ENCODE measurements around the gene PTGIS. TPM values are rescaled to one million over a fixed set of nuclear protein-coding genes. Genes with fewer than 3 reads are reported as not detected.

The PTGIS gene
- total and polyA plus RNA-seq, 8 donors, result 4.9 to 84.8 (median 14.9) TPM

- no peak for TF ChIP-seq POLR2A (IDR thresholded peaks at IDR 0.05)
- no peak for TF ChIP-seq EP300 (IDR thresholded peaks at IDR 0.05)
- no peak for TF ChIP-seq POLR2AphosphoS5 (IDR thresholded peaks at IDR 0.05)
- TF ChIP-seq CTCF (IDR thresholded peaks at IDR 0.05), result no peak
- Histone ChIP-seq H3K4me1 (no peaks in the 10 kb centered on the region), H3K27ac (peak overlapping the region in 1 of 5 donors; percentile 64), H3K9me3 (no peaks in the 10 kb centered on the region), H3K27me3 (peaks cover 0 to 7% (median 4%) of the 10 kb centered on the region in 3 donors), H3K4me3 (no peak overlapping the region), H3K36me3 (no peaks in the 10 kb centered on the region)
- 62 to 77% (median 67%) methylated on average over 5 of the region's 5 CpGs for WGBS, 5 donors
- intact Hi-C loops (cut with DNase I; ENCODE audit: low total_unique reads), result no loop called here
- no peak for DNase-seq
Measured at GRCh38 chr20:49460916-49461315, 107.0 kb downstream of the PTGIS start.

- WGBS, 5 donors, result 73 to 88% (median 80%) methylated on average over 6 of the region's 6 CpGs
- intact Hi-C loops (cut with DNase I; ENCODE audit: low total_unique reads), result no loop called here
- H3K9me3 ChIP-seq, result no peaks in the 10 kb centered on the region
- no peak for DNase-seq
- H3K27ac ChIP-seq, result peak overlapping the region in 1 of 5 donors; percentile 64
- H3K36me3 ChIP-seq, result no peaks in the 10 kb centered on the region
- TF ChIP-seq CTCF (IDR thresholded peaks at IDR 0.05), result no peak
- no peak for TF ChIP-seq POLR2A (IDR thresholded peaks at IDR 0.05)
- TF ChIP-seq EP300 (IDR thresholded peaks at IDR 0.05), result no peak
- no peak for TF ChIP-seq POLR2AphosphoS5 (IDR thresholded peaks at IDR 0.05)
- H3K4me1 ChIP-seq, result no peaks in the 10 kb centered on the region
- H3K27me3 ChIP-seq, result peaks cover 0 to 7% (median 4%) of the 10 kb centered on the region in 3 donors
- no peak overlapping the region for H3K4me3 ChIP-seq
Measured at GRCh38 chr20:49460131-49460530, 107.8 kb downstream of the PTGIS start.

- Histone ChIP-seq H3K27me3 (peaks cover 0 to 7% (median 4%) of the 10 kb centered on the region in 3 donors), H3K4me3 (no peak overlapping the region), H3K27ac (peak overlapping the region in 1 of 5 donors; percentile 64), H3K9me3 (no peaks in the 10 kb centered on the region), H3K4me1 (no peaks in the 10 kb centered on the region), H3K36me3 (no peaks in the 10 kb centered on the region)
- TF ChIP-seq POLR2AphosphoS5 (IDR thresholded peaks at IDR 0.05), result no peak
- no peak for TF ChIP-seq CTCF (IDR thresholded peaks at IDR 0.05)
- intact Hi-C loops (cut with DNase I; ENCODE audit: low total_unique reads), result no loop called here
- DNase-seq, result no peak
- 73 to 81% (median 79%) methylated on average over 6 of the region's 6 CpGs for WGBS, 5 donors
Measured at GRCh38 chr20:49459684-49460083, 108.3 kb downstream of the PTGIS start.

GRCh38 chr20:49457444-49457843 lies 110.5 kb downstream of the PTGIS start:
- Histone ChIP-seq H3K4me1 (peaks cover 0 to 2% (median under 1%) of the 10 kb centered on the region in 4 donors), H3K4me3 (no peak overlapping the region), H3K36me3 (no peaks in the 10 kb centered on the region), H3K27me3 (peaks cover 0 to 7% (median 6%) of the 10 kb centered on the region in 3 donors), H3K9me3 (no peaks in the 10 kb centered on the region), H3K27ac (no peak overlapping the region)
- TF ChIP-seq POLR2AphosphoS5 (IDR thresholded peaks at IDR 0.05) (no peak), POLR2A (IDR thresholded peaks at IDR 0.05) (no peak), EP300 (IDR thresholded peaks at IDR 0.05) (no peak), CTCF (IDR thresholded peaks at IDR 0.05) (no peak)
- WGBS, 5 donors, result 43 to 72% (median 70%) methylated on average over 1 of the region's 1 CpG
- intact Hi-C loops (cut with DNase I; ENCODE audit: low total_unique reads), result no loop called here
- DNase-seq, result no peak
